Stimulated activated CD4-positive, alpha-beta T cell treated with anti-CD3 and anti-CD28 coated beads, Interleukin-2, amount 100 ng/mL, for 48 hours (primary cell): ENCODE results near the gene SCAMP1.
"Not testable (repeated sequence)": the region's sequence is repeated elsewhere in the genome, so short reads cannot be mapped to it uniquely, and the experiment has no call there.

Experiments used
- DNase-seq, 2 donors: peaks; one replicate each; pipeline ENCODE4 v3.0.0-alpha.2; 2020

The SCAMP1 gene

DNA sequence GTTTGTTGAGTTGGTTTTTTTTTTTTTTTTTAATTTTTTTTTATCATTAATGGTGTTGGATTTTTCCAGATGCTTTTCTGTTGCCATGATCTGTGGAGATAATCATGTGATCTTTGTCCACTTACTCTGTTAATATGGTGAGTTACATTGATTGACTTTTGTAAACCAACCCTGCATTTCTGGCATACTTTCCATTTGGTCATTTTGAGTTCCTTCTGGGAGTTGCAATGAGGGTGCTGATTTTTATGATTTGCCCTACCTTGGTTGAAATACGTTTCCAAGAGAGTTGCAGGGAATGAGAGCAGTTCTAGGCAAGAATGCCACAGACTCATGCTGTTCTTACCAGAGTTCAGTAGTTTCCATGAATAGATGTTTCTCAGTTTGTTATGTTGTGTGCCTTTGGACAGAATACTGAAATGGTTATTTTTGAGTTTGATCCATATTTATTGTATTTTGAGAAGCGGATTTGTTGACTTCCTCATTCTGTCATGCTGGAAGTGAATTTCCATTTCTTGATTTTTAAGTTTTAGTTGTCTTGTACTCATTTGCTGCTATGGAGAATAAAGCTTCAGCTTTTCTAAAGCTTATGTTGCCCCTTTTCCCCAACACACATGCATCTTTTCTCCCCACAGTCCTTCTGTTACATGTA is 69.0 kb downstream of the SCAMP1 start:
- no peak for DNase-seq

DNA sequence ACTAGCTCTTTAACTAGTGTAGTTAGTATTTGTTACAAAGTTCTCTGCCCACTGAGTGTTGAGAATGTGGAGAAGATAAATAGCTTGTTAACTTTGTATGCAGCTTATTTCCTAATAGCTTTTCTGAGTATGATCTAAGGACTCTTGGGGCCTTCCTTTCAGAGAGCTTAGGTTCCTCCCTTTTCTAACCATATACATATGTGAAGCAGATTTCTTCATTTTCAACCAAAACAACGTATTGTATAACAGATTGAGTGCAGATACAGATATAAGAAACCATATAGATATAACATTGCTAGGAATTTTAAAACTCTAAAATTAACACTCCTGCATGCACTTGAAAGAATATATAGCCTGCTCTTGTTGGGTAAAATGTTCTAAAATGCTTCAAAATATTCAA is 70.4 kb downstream of the SCAMP1 start:
- DNase-seq = no peak

DNA sequence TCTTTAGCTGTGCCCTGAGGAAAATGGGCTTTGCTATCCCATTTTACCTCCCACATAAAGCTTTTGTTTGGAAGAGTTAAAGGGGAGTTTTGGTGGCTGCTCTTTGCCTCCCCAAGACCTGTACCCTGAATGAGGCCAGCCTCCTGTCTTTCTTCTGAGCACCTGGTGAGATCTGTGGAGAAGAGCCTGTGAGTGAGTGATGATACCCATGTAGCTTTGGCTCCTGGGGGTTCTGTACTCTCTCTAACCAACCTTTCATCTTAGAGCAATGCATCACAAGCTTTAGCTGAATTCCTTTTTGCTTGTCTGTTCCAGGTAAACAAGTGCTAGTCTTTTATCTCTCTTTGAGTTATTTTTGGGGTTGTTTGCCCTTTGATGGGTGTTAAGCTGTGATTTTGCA is 73.6 kb downstream of the SCAMP1 start:
- no peak for DNase-seq

DNA sequence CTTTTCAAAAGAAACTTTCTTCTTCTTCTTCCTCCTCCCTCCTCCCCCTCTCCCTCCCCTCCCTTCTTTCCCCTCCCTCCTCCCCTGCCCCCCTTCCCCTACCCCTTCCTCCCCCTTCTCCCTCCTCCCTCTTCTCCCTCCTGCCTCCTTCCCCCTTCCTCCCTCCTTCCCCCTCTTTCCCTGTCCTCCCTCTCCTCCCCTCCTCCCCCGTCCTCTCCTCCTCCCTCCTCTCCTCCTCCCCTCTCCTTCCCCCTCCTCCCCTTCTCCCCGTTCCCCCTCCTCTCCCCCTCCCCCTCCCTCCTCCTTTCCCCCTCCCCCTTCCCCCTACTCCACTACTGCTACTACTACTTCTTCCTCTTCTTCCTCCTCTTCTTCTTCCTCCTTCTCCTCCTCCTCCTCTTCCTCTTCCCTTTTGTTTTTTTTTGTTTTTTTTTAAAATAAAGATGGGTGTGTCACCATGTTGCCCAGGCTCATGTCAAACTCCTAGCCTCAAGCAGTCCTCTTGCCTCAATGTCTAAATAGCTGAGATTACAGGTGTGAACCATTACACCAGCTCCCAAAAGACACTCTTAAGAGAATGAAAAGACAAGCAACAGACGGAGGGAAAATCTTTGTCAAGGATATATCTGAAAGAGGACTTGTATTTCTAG is 87.5 kb downstream of the SCAMP1 start:
- DNase-seq = no peak

DNA sequence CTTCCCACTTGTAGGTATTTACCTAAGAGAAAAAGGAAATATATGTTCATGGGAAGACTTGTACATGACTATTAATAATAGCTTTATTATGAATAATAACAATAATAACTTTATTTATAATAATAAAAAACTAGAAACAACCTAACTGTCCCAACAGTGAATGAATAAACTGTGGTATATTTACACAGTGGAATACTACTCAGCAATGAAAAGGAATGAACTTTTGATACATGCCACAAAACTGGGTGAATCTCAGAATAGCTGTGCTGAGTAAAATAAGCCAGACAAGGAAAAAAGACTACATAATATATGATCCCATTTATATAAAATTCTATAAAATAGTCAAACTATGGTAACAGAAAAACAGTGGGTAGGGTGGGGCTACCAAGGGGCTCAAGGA is 88.7 kb downstream of the SCAMP1 start:
- DNase-seq = no peak

DNA sequence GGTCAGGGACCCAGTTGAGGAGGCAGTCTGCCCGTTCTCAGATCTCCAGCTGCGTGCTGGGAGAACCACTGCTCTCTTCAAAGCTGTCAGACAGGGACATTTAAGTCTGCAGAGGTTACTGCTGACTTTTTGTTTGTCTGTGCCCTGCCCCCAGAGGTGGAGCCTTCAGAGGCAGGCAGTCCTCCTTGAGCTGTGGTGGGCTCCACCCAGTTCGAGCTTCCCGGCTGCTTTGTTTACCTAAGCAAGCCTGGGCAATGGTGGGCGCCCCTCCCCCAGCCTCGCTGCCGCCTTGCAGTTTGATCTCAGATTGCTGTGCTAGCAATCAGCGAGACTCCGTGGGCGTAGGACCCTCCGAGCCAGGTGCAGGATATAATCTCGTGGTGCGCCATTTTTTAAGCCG is 97.1 kb downstream of the SCAMP1 start:
- DNase-seq = not testable (repeated sequence)

DNA sequence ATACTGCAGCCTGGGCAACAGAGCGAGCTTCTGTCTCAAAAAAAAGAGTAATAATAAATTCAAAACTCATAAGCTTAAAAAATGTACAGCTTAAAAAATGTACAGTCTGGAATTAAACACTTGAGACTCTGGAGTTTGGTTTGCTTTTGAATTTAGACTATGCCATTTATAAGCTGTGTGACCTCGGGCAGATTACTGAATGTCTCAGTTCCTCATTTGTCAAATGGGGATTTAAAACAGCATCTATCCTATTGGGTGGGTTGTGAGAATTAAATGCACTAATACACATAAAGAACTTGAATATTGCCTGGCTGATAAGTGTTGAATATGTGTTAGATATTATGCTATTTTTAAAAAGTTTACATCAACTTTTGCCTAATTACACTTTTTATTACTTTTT is 98.4 kb downstream of the SCAMP1 start:
- DNase-seq = no peak

DNA sequence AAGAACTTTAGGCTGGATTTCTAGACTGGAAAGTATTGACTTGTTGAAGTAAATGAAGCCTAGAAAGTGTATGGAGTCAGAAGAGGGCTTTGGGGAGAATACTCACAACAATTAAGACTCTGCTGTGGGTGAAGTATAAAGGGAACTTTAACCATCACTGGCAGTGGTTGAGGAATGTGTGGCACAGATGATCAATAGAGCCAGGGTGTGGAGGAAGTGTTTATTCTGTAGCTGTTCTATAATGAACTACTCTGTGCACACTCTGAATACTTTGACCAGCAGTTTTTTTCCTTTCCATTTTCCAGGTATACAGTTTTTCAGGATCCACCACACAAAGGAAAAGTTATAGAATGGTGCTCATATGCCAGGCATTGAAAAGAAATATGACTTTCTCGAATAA is 106.7 kb downstream of the SCAMP1 start:
- DNase-seq = no peak

DNA sequence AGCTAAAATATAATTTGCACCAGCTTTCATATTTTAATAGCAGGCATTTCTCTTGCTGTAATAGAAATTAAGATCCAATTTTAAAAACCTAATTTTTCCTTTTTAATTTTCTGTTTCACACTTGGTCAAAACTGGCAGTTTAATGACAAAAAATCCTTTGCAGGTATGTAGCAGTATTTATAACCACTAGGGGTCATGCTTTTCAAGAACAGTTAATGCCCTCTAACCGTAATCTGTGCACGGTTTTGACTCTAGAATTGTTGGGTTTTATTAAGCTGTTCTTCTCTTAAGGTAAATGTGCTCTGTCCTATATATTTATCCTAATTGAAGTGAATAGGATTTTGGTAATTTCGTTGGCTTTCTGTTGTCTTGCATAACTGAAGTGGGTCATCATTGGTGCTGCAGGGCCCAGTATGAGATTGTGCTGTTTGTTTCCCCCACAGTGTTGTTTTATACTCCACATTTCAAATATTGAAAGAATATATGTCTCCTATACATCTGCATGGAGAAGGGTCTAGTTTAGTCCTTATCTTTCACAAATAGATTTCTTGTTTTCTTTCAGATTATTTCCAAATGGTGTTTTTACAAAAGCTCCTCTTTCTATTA is 107.4 kb downstream of the SCAMP1 start:
- no peak for DNase-seq

DNA sequence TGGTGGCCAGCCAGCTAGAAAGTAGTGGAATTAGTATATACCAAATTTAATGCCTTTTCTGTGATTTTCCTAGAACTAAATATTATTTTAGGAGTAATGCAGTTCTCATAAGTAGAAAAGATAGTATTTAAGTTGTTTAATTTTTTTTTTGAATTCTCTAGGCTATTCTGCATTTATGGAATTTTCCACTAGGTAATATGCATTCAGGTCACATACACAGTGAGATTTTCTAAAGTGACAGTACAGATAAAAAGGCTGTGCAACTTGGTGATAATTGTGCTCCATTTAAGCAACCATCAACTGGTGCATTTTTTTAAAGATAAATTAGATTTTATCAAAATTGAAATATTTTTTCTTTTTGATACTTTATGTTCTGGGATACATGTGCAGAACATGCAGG is 111.5 kb downstream of the SCAMP1 start:
- no peak for DNase-seq

DNA sequence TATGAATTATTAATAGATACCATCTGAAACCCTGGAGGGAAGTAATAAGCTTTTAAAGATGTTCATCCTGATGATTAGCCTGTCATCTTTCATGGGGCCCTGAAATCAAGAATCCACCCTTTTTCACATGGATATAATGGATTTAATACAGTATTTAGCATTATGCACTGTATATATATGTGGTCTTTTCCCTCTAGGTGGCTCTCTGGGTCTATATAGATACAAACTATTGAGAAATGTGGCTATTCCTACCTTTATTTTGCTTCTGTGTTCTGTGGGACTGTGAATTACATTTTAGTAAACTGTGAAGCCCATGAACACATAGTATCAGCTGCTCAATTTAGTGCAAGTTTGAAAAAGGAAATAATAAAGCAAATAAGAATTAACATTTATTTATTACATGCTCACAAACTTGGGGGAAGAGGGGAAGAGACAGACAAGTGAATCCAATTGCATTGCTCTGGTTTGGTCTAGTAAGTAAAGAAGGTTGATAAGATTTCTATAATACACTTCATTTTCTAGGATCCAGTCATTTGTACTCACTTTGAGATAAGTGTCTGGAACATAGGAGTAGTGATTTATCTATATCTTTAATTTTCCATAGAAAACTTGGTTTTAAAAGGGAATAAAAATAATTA is 112.2 kb downstream of the SCAMP1 start:
- no peak for DNase-seq

DNA sequence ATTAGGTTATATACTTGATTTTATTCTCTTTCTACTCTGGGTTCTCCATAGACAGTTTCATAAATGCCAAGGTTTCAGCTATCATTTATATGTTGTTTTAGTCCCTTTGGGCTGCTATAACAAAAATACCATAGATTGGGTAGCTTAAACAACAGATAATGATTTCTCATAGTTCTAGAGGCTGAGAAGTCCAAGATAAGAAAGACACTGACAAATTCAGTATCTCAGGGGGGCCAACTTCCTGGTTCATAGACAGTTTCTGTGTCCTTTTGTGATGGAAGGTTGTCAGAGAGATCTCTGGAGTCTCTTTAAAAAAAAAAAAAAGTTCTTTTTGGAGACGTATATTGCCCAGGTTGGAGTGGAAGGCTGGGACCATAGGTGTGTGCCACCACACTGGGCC is 113.3 kb downstream of the SCAMP1 start:
- DNase-seq = no peak

DNA sequence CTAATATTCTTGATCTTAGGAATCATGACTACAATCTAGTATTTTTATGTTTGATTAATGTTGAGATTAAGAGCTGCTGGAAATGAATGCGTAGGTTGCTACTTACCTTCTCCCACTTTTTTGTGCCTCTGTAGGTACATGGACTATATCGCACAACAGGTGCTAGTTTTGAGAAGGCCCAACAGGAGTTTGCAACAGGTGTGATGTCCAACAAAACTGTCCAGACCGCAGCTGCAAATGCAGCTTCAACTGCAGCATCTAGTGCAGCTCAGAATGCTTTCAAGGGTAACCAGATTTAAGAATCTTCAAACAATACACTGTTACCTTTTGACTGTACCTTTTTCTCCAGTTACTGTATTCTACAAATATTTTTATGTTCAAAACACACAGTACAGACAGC is 115.0 kb downstream of the SCAMP1 start:
- DNase-seq = no peak

DNA sequence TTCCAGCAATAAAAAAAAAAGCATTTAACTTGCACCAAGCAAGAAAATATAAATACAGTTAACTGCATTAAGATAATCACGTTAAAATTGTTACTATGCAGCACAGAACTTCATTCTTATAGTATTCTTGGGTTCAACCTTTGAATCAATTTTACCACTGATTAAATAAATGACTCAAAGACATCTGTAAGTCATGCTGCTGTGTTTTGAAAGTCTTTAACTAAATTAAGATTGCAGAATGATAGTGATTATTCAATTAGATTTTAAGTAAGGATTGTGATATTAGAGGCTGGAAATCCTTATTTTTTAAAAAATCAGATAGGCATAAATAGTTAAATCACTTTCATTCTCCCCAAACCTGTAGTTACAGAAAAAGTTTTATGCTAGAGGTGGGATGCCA is 116.4 kb downstream of the SCAMP1 start:
- DNase-seq = no peak

DNA sequence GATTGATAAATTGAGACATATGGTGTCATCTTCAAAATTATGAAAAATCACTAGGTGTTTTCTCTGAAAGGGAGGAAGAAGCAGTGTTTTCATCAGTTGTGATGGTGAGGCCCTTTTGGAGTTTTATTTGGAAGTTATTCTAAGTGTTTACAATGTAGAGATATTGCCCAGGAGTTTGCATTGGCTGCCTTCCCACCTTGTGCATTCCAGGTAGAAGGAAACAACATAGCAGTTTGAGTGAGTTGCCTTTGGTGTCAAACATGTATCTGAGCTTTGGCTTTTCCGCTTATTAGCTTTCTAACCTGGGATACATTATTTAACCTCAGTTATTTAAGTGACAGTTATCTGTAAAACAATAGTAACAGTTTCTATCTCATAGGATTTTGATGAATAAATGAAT is 122.5 kb downstream of the SCAMP1 start:
- no peak for DNase-seq

DNA sequence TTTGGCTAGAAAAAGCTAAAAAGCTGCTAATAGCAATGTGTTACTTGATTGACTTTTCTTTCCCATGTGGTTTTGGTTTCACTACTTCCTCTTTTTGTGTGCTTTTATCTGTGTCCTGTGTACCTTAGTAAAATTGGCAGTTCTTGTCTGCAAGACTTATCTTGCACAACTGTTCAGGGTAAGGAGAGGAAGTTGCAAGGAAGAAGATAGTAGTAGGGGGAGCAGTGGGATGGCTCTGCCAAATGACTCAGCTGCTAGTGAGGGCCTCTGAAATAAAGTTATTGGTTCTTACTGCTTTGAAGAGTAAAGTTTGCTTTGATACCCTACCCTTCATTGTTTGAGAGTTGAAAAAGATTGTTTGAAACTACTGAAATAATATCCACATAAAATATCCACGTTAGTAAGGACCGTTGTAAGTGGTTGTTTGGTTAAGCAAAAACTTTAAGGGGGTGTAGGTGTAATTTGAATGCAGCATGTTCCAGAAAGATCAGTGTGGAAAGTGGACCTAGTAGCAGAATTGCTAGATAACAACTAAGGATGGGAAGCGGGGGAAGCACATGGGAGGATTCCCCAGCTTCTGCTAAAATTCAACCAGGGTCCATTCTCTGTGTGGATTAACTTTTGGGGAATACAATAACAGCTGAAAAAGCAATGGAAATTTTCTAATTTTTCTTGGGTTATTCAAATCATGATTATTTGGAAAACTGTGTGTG is 123.5 kb downstream of the SCAMP1 start:
- no peak for DNase-seq

DNA sequence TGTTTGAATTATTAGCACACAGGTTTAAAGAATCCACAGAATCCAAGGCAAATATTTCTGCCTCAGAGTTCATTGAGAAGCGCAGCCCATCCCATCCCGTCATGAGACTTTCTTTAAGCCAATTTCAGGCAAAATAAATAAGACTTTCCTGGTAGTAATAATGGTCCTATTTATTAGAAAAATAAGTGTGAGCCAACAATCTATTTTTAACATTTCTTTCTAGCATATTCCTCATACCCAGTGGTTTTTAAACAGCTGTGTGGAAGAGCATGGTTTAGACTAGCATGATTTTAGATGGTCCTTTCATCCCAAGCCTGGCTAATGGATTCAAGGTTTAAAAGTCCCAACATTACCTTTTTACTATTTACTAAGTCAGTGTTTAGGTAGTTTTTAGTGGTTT is 125.8 kb downstream of the SCAMP1 start:
- no peak for DNase-seq

DNA sequence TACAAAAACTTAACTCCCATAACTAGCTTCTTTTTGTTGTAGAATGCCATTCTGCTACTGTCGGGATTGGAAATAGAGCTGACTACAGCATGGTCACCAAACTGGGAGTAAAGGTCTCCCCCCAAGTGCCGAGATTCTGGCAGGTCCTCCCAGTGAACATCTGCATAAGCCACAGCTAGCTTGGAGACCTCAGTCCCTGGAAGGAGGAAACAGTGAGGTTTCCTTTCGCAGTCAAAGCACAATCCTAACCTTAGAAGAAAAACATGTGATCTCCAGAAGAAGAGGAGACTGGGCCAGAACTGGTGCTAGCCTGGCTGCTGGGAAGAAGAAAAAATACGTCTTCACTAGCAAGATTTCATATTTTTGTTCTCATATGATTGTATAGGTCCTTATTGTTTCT is 127.4 kb downstream of the SCAMP1 start:
- no peak for DNase-seq

DNA sequence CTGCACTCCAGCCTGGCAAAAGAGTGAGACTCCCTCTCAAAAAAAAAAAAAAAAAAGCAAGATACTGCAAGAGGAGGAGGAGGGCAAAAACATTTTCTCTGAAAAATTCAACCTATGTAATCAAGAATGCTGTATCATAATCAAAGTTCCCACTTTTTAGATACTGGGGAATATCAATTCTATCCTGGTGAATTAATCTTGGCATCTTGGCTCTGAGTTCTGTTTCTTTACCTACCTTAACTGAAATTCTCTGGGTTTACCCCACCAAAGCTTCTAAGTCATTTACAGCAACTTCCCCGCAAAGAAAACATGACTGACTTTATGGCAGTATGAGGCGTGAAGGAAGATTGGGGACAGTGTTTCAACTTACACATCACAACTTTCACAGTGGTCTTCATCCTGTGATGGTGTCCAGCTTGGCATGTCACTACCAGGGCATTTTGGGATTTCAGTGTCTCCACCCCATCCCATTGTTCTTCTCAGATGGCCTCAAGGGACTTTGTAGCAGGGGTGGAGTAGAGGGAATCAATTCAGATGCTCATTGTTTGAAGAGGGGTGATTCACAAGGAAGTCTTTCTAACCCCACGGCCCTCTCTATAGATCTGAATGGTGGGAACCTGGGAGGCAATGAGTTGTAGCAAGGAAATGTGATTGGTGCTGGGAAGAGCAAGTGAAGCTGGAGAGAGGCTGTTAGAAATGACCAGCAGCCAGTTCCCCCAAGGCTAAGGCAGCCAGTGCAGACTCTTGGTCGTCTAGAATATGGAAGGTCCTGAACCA is 130.5 kb downstream of the SCAMP1 start:
- no peak for DNase-seq

DNA sequence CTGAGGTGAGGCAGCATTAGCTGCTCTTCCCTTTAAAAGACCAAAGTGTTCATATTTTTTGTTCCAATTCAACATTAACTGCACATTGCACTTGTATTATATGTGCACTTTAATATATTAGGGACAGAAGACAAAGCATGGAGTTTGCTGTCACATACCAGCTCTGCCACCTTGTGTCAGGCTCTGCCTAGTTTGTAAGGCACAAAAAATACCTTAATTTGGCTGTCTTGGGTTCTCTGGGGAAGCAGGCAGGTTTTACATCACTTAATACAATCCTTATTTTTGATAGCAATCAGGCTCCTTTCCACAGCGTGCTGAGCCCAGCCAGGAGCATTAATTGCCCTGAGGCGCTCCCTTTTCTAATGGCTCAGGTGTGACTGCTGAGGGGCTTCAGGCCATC is 131.8 kb downstream of the SCAMP1 start:
- no peak for DNase-seq

DNA sequence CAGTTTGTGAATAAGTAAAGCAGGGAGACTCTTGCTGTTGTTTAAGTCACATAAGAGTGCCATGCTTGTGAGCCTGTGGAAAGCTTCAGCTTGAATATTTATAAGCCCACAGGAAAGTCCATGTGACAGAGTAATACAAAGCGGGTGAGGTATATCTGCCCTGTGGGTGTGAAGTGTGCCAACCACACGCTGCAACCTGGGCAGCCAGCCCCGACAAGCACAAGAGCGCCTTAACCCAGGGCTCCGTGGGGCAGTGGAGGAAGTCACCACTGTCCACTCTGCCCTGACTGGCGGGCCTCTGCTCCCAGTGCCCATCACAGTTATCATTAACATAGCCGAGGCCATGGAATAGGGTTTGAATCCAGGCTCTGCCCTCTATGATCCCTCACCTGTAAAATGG is 132.2 kb downstream of the SCAMP1 start:
- no peak for DNase-seq

DNA sequence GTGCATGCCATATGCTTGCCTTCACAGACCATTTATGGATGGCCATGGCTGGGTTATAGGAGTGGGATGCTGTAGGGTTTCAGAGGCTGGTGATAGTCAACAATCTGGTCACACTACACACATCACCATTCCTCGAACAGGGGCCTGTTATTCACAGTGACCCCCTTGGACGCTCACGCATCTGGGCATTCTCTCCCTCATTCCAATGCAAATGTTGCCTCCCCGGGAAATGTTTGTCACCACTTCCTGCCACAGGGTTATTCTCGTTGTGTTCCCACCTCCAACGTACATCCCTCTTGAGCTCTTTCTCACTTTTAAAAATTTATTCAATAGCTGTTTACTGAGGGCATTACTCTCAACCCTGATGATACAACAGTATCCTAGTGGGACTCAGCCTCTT is 135.4 kb downstream of the SCAMP1 start:
- no peak for DNase-seq

DNA sequence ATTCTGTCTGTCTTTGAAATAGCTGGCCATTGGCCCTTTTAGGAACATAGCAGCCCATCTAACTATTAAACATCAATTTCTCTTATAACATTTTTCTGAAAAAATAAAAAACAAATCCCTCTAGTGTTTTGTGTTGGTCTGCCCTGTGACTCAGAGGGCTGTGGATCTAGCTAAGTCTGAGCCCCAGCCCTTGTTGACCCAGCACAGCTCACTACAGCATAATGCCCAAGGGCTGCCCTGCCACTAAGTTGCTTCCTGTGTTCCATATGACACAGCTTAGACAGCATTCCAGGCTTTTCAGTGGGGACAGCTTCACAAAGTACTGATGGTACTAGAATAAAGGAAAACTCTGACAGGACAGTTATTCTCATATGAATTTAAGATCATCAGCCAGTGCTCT is 136.0 kb downstream of the SCAMP1 start:
- no peak for DNase-seq
